Osteocyte (in vitro differentiated cells): ENCODE data around the gene SLC1A2. TPM values are rescaled to one million over a fixed set of nuclear protein-coding genes. Genes with fewer than 3 reads are reported as not detected.

Experiments
- DNase-seq: peaks from one replicate; pipeline ENCODE4 v3.0.0; 2021; ENCODE audit warnings: mixed read lengths; ENCODE audit not compliant: unreplicated experiment; ENCODE audit errors: extremely low spot score
- H3K27ac Mint-ChIP-seq: one replicate; pipeline ENCODE4 v1.8.0; 2021; ENCODE audit warnings: mild to moderate bottlenecking, mixed read lengths; ENCODE audit not compliant: unreplicated experiment
- H3K27me3 Mint-ChIP-seq: one replicate; pipeline ENCODE4 v1.8.0; 2021; ENCODE audit warnings: mixed read lengths; ENCODE audit not compliant: unreplicated experiment
- H3K36me3 Mint-ChIP-seq: one replicate; pipeline ENCODE4 v1.8.0; 2021; ENCODE audit warnings: mixed read lengths; ENCODE audit not compliant: unreplicated experiment
- H3K4me1 Mint-ChIP-seq: one replicate; pipeline ENCODE4 v1.8.0; 2021; ENCODE audit warnings: mixed read lengths; ENCODE audit not compliant: unreplicated experiment
- H3K4me3 Mint-ChIP-seq: one replicate; pipeline ENCODE4 v1.8.0; 2021; ENCODE audit warnings: mild to moderate bottlenecking, moderate library complexity, mixed read lengths; ENCODE audit not compliant: unreplicated experiment
- H3K9me3 Mint-ChIP-seq: one replicate; pipeline ENCODE4 v1.8.0; 2021; ENCODE audit warnings: mixed read lengths; ENCODE audit not compliant: unreplicated experiment
- total RNA-seq: library from RNA; stranded (reverse); gene quantifications from 2 replicates; pipeline ENCODE4 v1.2.1, GENCODE V29; 2021
- TF ChIP-seq, protein P1 (sequence below): fragments of 200-600 bp; sonication (generic); IDR thresholded peaks from 2 replicates; pipeline ENCODE4 v1.5.0; 2021; ENCODE audit warnings: antibody characterized with exemption, mild to moderate bottlenecking, moderate library complexity

Gene SLC1A2
- total RNA-seq, 1 donor from 2014 or later: 0.32 TPM

- H3K4me1 Mint-ChIP-seq: peaks cover 16% of the 10 kb centered on the region
- no peak overlapping the region for H3K4me3 Mint-ChIP-seq
- H3K9me3 Mint-ChIP-seq: peaks cover 14% of the 10 kb centered on the region
- TF ChIP-seq, protein P1, sequence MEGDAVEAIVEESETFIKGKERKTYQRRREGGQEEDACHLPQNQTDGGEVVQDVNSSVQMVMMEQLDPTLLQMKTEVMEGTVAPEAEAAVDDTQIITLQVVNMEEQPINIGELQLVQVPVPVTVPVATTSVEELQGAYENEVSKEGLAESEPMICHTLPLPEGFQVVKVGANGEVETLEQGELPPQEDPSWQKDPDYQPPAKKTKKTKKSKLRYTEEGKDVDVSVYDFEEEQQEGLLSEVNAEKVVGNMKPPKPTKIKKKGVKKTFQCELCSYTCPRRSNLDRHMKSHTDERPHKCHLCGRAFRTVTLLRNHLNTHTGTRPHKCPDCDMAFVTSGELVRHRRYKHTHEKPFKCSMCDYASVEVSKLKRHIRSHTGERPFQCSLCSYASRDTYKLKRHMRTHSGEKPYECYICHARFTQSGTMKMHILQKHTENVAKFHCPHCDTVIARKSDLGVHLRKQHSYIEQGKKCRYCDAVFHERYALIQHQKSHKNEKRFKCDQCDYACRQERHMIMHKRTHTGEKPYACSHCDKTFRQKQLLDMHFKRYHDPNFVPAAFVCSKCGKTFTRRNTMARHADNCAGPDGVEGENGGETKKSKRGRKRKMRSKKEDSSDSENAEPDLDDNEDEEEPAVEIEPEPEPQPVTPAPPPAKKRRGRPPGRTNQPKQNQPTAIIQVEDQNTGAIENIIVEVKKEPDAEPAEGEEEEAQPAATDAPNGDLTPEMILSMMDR: no peak
- peaks cover 3% of the 10 kb centered on the region for H3K36me3 Mint-ChIP-seq
- no peaks in the 10 kb centered on the region for H3K27me3 Mint-ChIP-seq
- no peak for DNase-seq
- H3K27ac Mint-ChIP-seq: no peak overlapping the region
Observed at GRCh38 chr11:35238882-35239281, 180.5 kb downstream of the SLC1A2 start.

DNA sequence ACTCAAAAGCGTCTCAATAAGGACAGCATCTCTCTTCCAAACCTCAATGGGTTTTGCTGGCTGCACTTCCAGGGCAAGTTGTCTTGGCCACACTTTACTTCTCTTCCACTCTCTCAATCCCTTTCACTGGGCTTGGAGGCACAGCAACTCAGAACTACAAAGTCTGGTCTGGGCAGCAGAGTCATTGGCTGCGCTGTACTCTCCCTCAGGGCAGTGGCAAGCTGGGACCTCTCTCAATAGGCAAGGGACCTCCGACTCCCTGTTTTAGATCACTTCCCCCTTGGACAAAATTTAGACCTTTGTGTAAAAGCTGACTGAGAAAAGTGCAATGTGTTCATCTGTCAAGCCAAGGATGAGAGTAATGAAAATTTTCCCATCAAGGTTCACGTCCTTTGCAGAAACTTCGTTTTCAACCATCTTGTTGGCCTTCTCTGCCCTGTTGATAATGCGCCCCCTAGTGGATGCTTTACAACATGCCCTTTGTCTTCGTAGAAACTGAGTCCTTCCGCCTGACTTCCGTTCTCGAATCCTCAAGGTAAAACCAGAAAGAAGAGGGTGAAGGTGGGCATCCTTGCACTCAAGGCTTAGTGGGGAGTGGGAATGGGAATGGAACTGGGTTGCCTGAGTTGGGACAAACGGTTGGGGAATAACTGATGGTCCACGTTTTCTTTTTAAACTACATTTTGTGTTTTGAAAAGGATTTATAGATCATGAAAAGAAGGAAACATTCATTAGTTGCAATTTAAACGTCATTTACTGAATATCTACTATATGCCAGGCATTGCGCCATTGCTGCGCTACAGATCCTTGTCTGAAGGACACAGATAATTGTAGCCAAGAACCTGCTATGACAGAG lies 181.3 kb downstream of the SLC1A2 start:
- H3K36me3 Mint-ChIP-seq: peaks cover 3% of the 10 kb centered on the region
- TF ChIP-seq, protein P1: peak; percentile 66
- H3K27ac Mint-ChIP-seq: no peak overlapping the region
- no peak for DNase-seq
- no peaks in the 10 kb centered on the region for H3K27me3 Mint-ChIP-seq
- peaks cover 16% of the 10 kb centered on the region for H3K4me1 Mint-ChIP-seq
- H3K4me3 Mint-ChIP-seq: no peak overlapping the region
- peaks cover 18% of the 10 kb centered on the region for H3K9me3 Mint-ChIP-seq

GRCh38 chr11:35237351-35237750 lies 182.0 kb downstream of the SLC1A2 start:
- Mint-ChIP-seq H3K27ac (no peak overlapping the region), H3K27me3 (no peaks in the 10 kb centered on the region), H3K4me1 (peaks cover 13% of the 10 kb centered on the region), H3K4me3 (no peak overlapping the region), H3K9me3 (peaks cover 21% of the 10 kb centered on the region), H3K36me3 (peaks cover 3% of the 10 kb centered on the region)
- DNase-seq: no peak
- TF ChIP-seq, protein P1: no peak

DNA sequence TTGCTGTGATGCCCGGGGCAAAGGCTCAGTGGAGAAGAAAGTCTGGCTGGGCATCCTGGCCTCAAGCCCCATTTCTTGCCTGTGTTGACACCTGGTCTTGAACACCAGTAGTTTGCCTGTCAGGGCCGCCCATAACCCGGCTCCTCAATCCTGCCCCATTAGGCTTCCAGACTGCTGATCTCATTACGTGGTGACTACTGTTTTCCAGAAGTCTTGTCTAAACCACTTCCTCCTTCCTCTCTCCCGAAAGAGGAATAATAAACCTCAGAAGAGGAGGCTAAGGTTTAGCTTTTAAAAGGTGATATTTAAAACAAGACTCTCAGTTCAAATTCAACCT lies 182.7 kb downstream of the SLC1A2 start:
- H3K36me3 Mint-ChIP-seq: peaks cover 6% of the 10 kb centered on the region
- no peak overlapping the region for H3K27ac Mint-ChIP-seq
- no peaks in the 10 kb centered on the region for H3K27me3 Mint-ChIP-seq
- peaks cover 21% of the 10 kb centered on the region for H3K9me3 Mint-ChIP-seq
- peaks cover 10% of the 10 kb centered on the region for H3K4me1 Mint-ChIP-seq
- TF ChIP-seq, protein P1: no peak
- DNase-seq: no peak
- H3K4me3 Mint-ChIP-seq: no peak overlapping the region

DNA sequence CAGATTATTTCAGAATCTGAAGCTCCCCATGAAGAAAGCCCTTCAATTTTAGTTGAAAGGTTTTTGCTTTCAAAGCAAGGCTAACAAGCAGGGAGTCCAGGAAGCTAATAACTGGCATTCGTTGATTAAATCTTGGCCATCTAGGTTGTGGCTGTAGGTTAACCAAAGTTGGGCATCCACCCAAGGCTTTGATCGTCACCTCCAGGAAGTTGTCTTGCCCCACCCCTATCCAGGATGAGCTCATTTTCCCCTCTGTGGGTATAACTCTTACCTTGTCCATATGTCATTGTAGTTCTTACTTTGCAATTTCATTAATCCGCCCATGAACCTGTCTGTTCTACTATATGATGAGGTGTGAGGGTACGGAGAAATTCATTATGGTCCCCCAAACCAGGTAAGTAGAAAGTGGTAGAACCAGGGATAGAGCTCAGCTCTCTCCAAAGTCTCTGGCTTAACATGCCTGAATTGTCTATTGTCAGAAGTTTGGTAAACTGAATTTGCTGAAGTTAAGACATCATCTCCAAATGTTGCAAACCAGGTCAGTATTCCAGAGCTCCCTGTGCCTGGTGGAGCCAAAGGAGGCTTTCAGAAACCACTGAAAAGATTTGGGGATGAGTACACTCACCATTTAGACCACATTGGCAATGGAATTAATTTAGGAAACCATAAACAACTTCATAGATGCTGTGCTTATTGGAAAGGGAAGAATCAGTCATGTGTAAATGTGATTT lies 183.3 kb downstream of the SLC1A2 start:
- Mint-ChIP-seq H3K4me1 (peaks cover 10% of the 10 kb centered on the region), H3K36me3 (peaks cover 10% of the 10 kb centered on the region), H3K27me3 (no peaks in the 10 kb centered on the region), H3K4me3 (no peak overlapping the region), H3K27ac (no peak overlapping the region), H3K9me3 (peaks cover 21% of the 10 kb centered on the region)
- TF ChIP-seq, protein P1: no peak
- DNase-seq: no peak
